Keratinocyte (primary cell): Measurements from ENCODE around the gene CD79A.

Experiments
- EZH2 ChIP-seq: IDR thresholded peaks from one replicate; pipeline ENCODE4 v1.6.1; 2012; ENCODE audit warnings: inconsistent platforms, mild to moderate bottlenecking, low read length, moderate library complexity
- TF ChIP-seq, protein P1 (sequence below), 3 experiments: IDR thresholded peaks in 1 of 3; conservative IDR thresholded peaks in 1 of 3; optimal IDR thresholded peaks in 1 of 3; 2 replicates in 2 of 3; 3 replicates in 1 of 3; pipeline versions ENCODE3 to v1.5.1; 2011; ENCODE audit warnings: low read length in 3 of 3, mild to moderate bottlenecking in 3 of 3, moderate library complexity in 2 of 3, control low read depth in 1 of 3, inconsistent platforms in 1 of 3; ENCODE audit not compliant: insufficient read depth in 2 of 3; ENCODE audit errors: extremely low read depth in 1 of 3

DNA sequence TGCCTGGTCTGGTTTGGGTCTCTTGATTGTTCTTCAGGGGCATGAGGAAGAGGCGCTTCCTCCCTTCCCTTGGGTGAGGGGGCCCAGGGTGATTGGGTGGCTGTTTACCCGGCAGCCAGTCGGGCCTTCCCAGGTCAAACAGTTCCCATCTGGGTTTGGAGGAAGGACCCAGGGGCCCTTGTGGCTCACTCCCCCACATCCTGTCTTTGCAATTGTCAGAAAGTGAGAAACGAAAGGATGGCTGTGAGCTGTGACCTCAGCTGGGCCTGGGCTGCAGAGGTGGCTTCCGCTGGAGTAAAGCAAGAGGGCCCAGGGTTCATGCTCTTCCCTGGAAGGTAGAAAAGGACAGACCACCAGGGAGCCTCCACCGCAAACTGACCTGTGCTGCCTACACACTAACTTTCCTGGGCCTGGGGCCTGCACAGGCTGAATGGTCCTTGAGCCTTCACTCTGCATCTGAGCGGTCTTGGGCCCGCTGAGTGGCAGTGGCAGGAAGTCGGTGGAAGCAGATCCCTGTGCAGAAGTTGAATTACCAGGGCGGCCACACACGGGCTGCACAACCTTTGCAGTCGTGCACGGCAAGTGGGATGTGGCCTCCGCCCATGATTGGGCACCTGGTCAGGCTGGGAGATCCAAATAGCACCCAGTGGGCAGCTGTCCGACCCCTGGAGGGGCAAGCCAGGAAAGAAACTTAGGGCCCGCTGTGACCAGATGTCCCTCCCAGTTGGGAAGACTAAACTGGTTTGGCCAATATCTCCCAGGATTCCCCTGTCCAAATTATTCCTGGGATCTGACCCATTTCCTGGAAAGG is 5.3 kb upstream of the CD79A start:
- TF ChIP-seq, protein P1, sequence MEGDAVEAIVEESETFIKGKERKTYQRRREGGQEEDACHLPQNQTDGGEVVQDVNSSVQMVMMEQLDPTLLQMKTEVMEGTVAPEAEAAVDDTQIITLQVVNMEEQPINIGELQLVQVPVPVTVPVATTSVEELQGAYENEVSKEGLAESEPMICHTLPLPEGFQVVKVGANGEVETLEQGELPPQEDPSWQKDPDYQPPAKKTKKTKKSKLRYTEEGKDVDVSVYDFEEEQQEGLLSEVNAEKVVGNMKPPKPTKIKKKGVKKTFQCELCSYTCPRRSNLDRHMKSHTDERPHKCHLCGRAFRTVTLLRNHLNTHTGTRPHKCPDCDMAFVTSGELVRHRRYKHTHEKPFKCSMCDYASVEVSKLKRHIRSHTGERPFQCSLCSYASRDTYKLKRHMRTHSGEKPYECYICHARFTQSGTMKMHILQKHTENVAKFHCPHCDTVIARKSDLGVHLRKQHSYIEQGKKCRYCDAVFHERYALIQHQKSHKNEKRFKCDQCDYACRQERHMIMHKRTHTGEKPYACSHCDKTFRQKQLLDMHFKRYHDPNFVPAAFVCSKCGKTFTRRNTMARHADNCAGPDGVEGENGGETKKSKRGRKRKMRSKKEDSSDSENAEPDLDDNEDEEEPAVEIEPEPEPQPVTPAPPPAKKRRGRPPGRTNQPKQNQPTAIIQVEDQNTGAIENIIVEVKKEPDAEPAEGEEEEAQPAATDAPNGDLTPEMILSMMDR (optimal IDR thresholded peaks at IDR 0.05 in 1 of 3, IDR thresholded peaks at IDR 0.05 in 1 of 3, conservative IDR thresholded peaks at IDR 0.05 in 1 of 3; ENCODE audit: extremely low read depth in 1 of 3, insufficient read depth in 2 of 3, low read length in 3 of 3): no peak
- TF ChIP-seq EZH2: no peak
